ENCODE measurements around the gene ADI1.
A peak's percentile ranks its signal among the peaks of the same experiment; 100 is the strongest.
"Not testable (repeated sequence)": the region's sequence is repeated elsewhere in the genome, so short reads cannot be mapped to it uniquely, and the experiment has no call there.

ADI1 gene

GRCh38 chr2:3515438-3515837 lies 3.9 kb downstream of the ADI1 start:
- not testable (repeated sequence) for H3K9me3 ChIP-seq (ENCODE audit: control insufficient read depth in 2 of 2, low read length in 2 of 2); H3K4me3 ChIP-seq (ENCODE audit: low read length in 2 of 2); H3K27ac ChIP-seq (ENCODE audit: low read depth in 2 of 2, low read length in 2 of 2); H3K4me1 ChIP-seq (ENCODE audit: control insufficient read depth in 2 of 2, insufficient read depth in 2 of 2, low read length in 2 of 2); H3K9ac ChIP-seq (ENCODE audit: low read depth in 1 of 2, low read length in 2 of 2); H3K27me3 ChIP-seq (ENCODE audit: control insufficient read depth in 2 of 2, insufficient read depth in 2 of 2, low read length in 2 of 2)
- peaks cover 22 to 34% of the 10 kb centered on the region in 2 donors for H3K36me3 ChIP-seq (ENCODE audit: control insufficient read depth in 2 of 2, insufficient read depth in 2 of 2, low read length in 2 of 2)

GRCh38 chr2:3513026-3513810 lies 6.1 kb downstream of the ADI1 start:
- Histone ChIP-seq H3K4me3 (ENCODE audit: low read length in 2 of 2) (no peak overlapping the region), H3K9ac (ENCODE audit: low read depth in 1 of 2, low read length in 2 of 2) (no peak overlapping the region), H3K36me3 (ENCODE audit: control insufficient read depth in 2 of 2, insufficient read depth in 2 of 2, low read length in 2 of 2) (peaks cover 22 to 40% of the 10 kb centered on the region in 2 donors), H3K27me3 (ENCODE audit: control insufficient read depth in 2 of 2, insufficient read depth in 2 of 2, low read length in 2 of 2) (no peaks in the 10 kb centered on the region), H3K27ac (ENCODE audit: low read depth in 2 of 2, low read length in 2 of 2) (no peak overlapping the region), H3K4me1 (ENCODE audit: control insufficient read depth in 2 of 2, insufficient read depth in 2 of 2, low read length in 2 of 2) (peaks cover 3% of the 10 kb centered on the region in 2 donors), H3K9me3 (ENCODE audit: control insufficient read depth in 2 of 2, low read length in 2 of 2) (no peaks in the 10 kb centered on the region)

GRCh38 chr2:3512086-3512485 lies 7.2 kb downstream of the ADI1 start:
- peaks cover 0 to under 1% of the 10 kb centered on the region in 2 donors for H3K4me1 ChIP-seq (ENCODE audit: control insufficient read depth in 2 of 2, insufficient read depth in 2 of 2, low read length in 2 of 2)
- H3K9me3 ChIP-seq (ENCODE audit: control insufficient read depth in 2 of 2, low read length in 2 of 2), result no peaks in the 10 kb centered on the region
- H3K27ac ChIP-seq (ENCODE audit: low read depth in 2 of 2, low read length in 2 of 2), result no peak overlapping the region
- H3K27me3 ChIP-seq (ENCODE audit: control insufficient read depth in 2 of 2, insufficient read depth in 2 of 2, low read length in 2 of 2), result no peaks in the 10 kb centered on the region
- H3K9ac ChIP-seq (ENCODE audit: low read depth in 1 of 2, low read length in 2 of 2), result no peak overlapping the region
- H3K4me3 ChIP-seq (ENCODE audit: low read length in 2 of 2), result no peak overlapping the region
- peaks cover 22 to 39% of the 10 kb centered on the region in 2 donors for H3K36me3 ChIP-seq (ENCODE audit: control insufficient read depth in 2 of 2, insufficient read depth in 2 of 2, low read length in 2 of 2)

GRCh38 chr2:3505771-3506170 lies 13.6 kb downstream of the ADI1 start:
- Histone ChIP-seq H3K27ac (ENCODE audit: low read depth in 2 of 2, low read length in 2 of 2) (peak overlapping the region; percentile 67 to 71), H3K36me3 (ENCODE audit: control insufficient read depth in 2 of 2, insufficient read depth in 2 of 2, low read length in 2 of 2) (peaks cover 18 to 34% of the 10 kb centered on the region in 2 donors), H3K4me1 (ENCODE audit: control insufficient read depth in 2 of 2, insufficient read depth in 2 of 2, low read length in 2 of 2) (peaks cover 5 to 19% of the 10 kb centered on the region in 2 donors), H3K9me3 (ENCODE audit: control insufficient read depth in 2 of 2, low read length in 2 of 2) (no peaks in the 10 kb centered on the region), H3K4me3 (ENCODE audit: low read length in 2 of 2) (peak overlapping the region in 1 of 2 donors; percentile 33), H3K9ac (ENCODE audit: low read depth in 1 of 2, low read length in 2 of 2) (peak overlapping the region in 1 of 2 donors; percentile 44), H3K27me3 (ENCODE audit: control insufficient read depth in 2 of 2, insufficient read depth in 2 of 2, low read length in 2 of 2) (no peaks in the 10 kb centered on the region)

GRCh38 chr2:3504741-3505140 lies 14.6 kb downstream of the ADI1 start:
- Histone ChIP-seq H3K4me1 (ENCODE audit: control insufficient read depth in 2 of 2, insufficient read depth in 2 of 2, low read length in 2 of 2) (peaks cover 5 to 19% of the 10 kb centered on the region in 2 donors), H3K27ac (ENCODE audit: low read depth in 2 of 2, low read length in 2 of 2) (no peak overlapping the region), H3K36me3 (ENCODE audit: control insufficient read depth in 2 of 2, insufficient read depth in 2 of 2, low read length in 2 of 2) (peaks cover 23 to 37% of the 10 kb centered on the region in 2 donors)

GRCh38 chr2:3503483-3503882 lies 15.8 kb downstream of the ADI1 start:
- Histone ChIP-seq H3K9me3 (ENCODE audit: control insufficient read depth in 2 of 2, low read length in 2 of 2) (no peaks in the 10 kb centered on the region), H3K9ac (ENCODE audit: low read depth in 1 of 2, low read length in 2 of 2) (no peak overlapping the region), H3K36me3 (ENCODE audit: control insufficient read depth in 2 of 2, insufficient read depth in 2 of 2, low read length in 2 of 2) (peaks cover 32 to 42% of the 10 kb centered on the region in 2 donors)

More at GRCh38 chr2:3504741-3505140, 14.6 kb downstream of the ADI1 start:
- Histone ChIP-seq H3K27me3 (ENCODE audit: control insufficient read depth in 2 of 2, insufficient read depth in 2 of 2, low read length in 2 of 2) (no peaks in the 10 kb centered on the region), H3K4me3 (ENCODE audit: low read length in 2 of 2) (no peak overlapping the region), H3K9me3 (ENCODE audit: control insufficient read depth in 2 of 2, low read length in 2 of 2) (no peaks in the 10 kb centered on the region), H3K9ac (ENCODE audit: low read depth in 1 of 2, low read length in 2 of 2) (no peak overlapping the region)

GRCh38 chr2:3503046-3503445 lies 16.3 kb downstream of the ADI1 start:
- H3K9ac ChIP-seq (ENCODE audit: low read depth in 1 of 2, low read length in 2 of 2), result no peak overlapping the region
- H3K36me3 ChIP-seq (ENCODE audit: control insufficient read depth in 2 of 2, insufficient read depth in 2 of 2, low read length in 2 of 2), result peaks cover 35 to 43% of the 10 kb centered on the region in 2 donors
- H3K4me1 ChIP-seq (ENCODE audit: control insufficient read depth in 2 of 2, insufficient read depth in 2 of 2, low read length in 2 of 2), result peaks cover 5 to 19% of the 10 kb centered on the region in 2 donors

More at GRCh38 chr2:3503483-3503882, 15.8 kb downstream of the ADI1 start:
- Histone ChIP-seq H3K4me3 (ENCODE audit: low read length in 2 of 2) (no peak overlapping the region), H3K27ac (ENCODE audit: low read depth in 2 of 2, low read length in 2 of 2) (no peak overlapping the region), H3K4me1 (ENCODE audit: control insufficient read depth in 2 of 2, insufficient read depth in 2 of 2, low read length in 2 of 2) (peaks cover 5 to 19% of the 10 kb centered on the region in 2 donors), H3K27me3 (ENCODE audit: control insufficient read depth in 2 of 2, insufficient read depth in 2 of 2, low read length in 2 of 2) (no peaks in the 10 kb centered on the region)

GRCh38 chr2:3500326-3500899 lies 18.9 kb downstream of the ADI1 start:
- Histone ChIP-seq H3K27me3 (ENCODE audit: control insufficient read depth in 2 of 2, insufficient read depth in 2 of 2, low read length in 2 of 2) (no peaks in the 10 kb centered on the region), H3K4me1 (ENCODE audit: control insufficient read depth in 2 of 2, insufficient read depth in 2 of 2, low read length in 2 of 2) (peaks cover 3% of the 10 kb centered on the region in 2 donors), H3K9me3 (ENCODE audit: control insufficient read depth in 2 of 2, low read length in 2 of 2) (no peaks in the 10 kb centered on the region), H3K4me3 (ENCODE audit: low read length in 2 of 2) (no peak overlapping the region), H3K36me3 (ENCODE audit: control insufficient read depth in 2 of 2, insufficient read depth in 2 of 2, low read length in 2 of 2) (peaks cover 46 to 55% of the 10 kb centered on the region in 2 donors), H3K9ac (ENCODE audit: low read depth in 1 of 2, low read length in 2 of 2) (no peak overlapping the region), H3K27ac (ENCODE audit: low read depth in 2 of 2, low read length in 2 of 2) (no peak overlapping the region)

More at GRCh38 chr2:3503046-3503445, 16.3 kb downstream of the ADI1 start:
- H3K4me3 ChIP-seq (ENCODE audit: low read length in 2 of 2), result no peak overlapping the region
- no peaks in the 10 kb centered on the region for H3K9me3 ChIP-seq (ENCODE audit: control insufficient read depth in 2 of 2, low read length in 2 of 2)
- no peaks in the 10 kb centered on the region for H3K27me3 ChIP-seq (ENCODE audit: control insufficient read depth in 2 of 2, insufficient read depth in 2 of 2, low read length in 2 of 2)
- H3K27ac ChIP-seq (ENCODE audit: low read depth in 2 of 2, low read length in 2 of 2), result no peak overlapping the region

GRCh38 chr2:3498783-3499394 lies 20.4 kb downstream of the ADI1 start:
- no peaks in the 10 kb centered on the region for H3K27me3 ChIP-seq (ENCODE audit: control insufficient read depth in 2 of 2, insufficient read depth in 2 of 2, low read length in 2 of 2)
- no peaks in the 10 kb centered on the region for H3K4me1 ChIP-seq (ENCODE audit: control insufficient read depth in 2 of 2, insufficient read depth in 2 of 2, low read length in 2 of 2)
- H3K27ac ChIP-seq (ENCODE audit: low read depth in 2 of 2, low read length in 2 of 2), result no peak overlapping the region
- no peak overlapping the region for H3K4me3 ChIP-seq (ENCODE audit: low read length in 2 of 2)
- H3K9me3 ChIP-seq (ENCODE audit: control insufficient read depth in 2 of 2, low read length in 2 of 2), result no peaks in the 10 kb centered on the region
- peaks cover 46 to 51% of the 10 kb centered on the region in 2 donors for H3K36me3 ChIP-seq (ENCODE audit: control insufficient read depth in 2 of 2, insufficient read depth in 2 of 2, low read length in 2 of 2)
- no peak overlapping the region for H3K9ac ChIP-seq (ENCODE audit: low read depth in 1 of 2, low read length in 2 of 2)

- H3K9ac ChIP-seq (ENCODE audit: low read depth in 1 of 2, low read length in 2 of 2); H3K27ac ChIP-seq (ENCODE audit: low read depth in 2 of 2, low read length in 2 of 2); H3K9me3 ChIP-seq (ENCODE audit: control insufficient read depth in 2 of 2, low read length in 2 of 2); H3K4me3 ChIP-seq (ENCODE audit: low read length in 2 of 2); H3K27me3 ChIP-seq (ENCODE audit: control insufficient read depth in 2 of 2, insufficient read depth in 2 of 2, low read length in 2 of 2); H3K4me1 ChIP-seq (ENCODE audit: control insufficient read depth in 2 of 2, insufficient read depth in 2 of 2, low read length in 2 of 2): not testable (repeated sequence)
- peaks cover 36 to 41% of the 10 kb centered on the region in 2 donors for H3K36me3 ChIP-seq (ENCODE audit: control insufficient read depth in 2 of 2, insufficient read depth in 2 of 2, low read length in 2 of 2)
These were observed 22.6 kb downstream of the ADI1 start for GRCh38 chr2:3496708-3497080.

Measured in mucosa of rectum (tissue), 2 donors.